Rectal smooth muscle tissue (tissue), 1 donor: Measurements from ENCODE around the gene RASSF1.
"Not testable (repeated sequence)": the region's sequence is repeated elsewhere in the genome, so short reads cannot be mapped to it uniquely, and the experiment has no call there.

Experiments
- H3K27ac ChIP-seq: one replicate; pipeline ENCODE4 v1.7.0; 2013; ENCODE audit warnings: low read depth, low read length, inconsistent platforms
- H3K27me3 ChIP-seq: one replicate; pipeline ENCODE4 v1.7.0; 2013; ENCODE audit warnings: low read length; ENCODE audit not compliant: control insufficient read depth, insufficient read depth
- H3K36me3 ChIP-seq: one replicate; pipeline ENCODE4 v1.7.0; 2013; ENCODE audit warnings: low read length; ENCODE audit not compliant: control insufficient read depth, insufficient read depth
- H3K4me1 ChIP-seq: one replicate; pipeline ENCODE4 v1.7.0; 2013; ENCODE audit warnings: low read length; ENCODE audit not compliant: control insufficient read depth, insufficient read depth
- H3K4me3 ChIP-seq: one replicate; pipeline ENCODE4 v1.7.0; 2013; ENCODE audit warnings: low read length
- H3K9ac ChIP-seq: one replicate; pipeline ENCODE4 v1.7.0; 2013; ENCODE audit warnings: low read length

RASSF1 gene

DNA sequence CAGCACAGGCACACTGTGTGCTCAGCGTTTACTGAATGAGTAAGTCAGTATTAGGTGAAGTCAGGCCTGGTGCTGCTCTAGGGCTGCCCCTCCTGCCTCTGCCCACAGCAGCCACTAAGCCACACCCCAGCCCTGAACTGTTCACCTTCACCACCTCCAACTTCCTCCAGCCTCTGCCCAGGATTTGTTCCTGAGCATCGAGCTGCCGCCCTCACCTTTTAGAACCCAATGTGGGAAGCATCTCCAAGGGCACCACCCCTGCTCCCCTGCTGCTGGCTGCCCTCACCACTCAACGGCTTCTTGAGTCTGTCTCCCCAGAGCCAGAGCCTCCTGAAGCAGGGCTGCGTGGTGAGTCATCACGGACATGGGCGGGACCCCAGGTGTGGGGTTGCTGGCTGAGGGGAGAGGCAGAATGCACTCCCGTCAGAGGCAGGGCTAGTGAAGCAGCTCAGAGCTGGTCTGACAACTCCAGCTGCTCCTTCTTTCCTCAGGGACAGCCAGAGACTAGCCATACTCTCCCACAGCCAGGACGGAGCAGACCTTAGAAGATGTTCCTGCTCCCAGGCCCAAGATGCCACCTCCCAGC is 23.9 kb downstream of the RASSF1 start:
- H3K9ac ChIP-seq, result peak overlapping the region; percentile 74
- peak overlapping the region; percentile 34 for H3K4me3 ChIP-seq
- H3K36me3 ChIP-seq, result peaks cover 8% of the 10 kb centered on the region
- peak overlapping the region; percentile 54 for H3K27ac ChIP-seq
- no peaks in the 10 kb centered on the region for H3K27me3 ChIP-seq
- peaks cover 17% of the 10 kb centered on the region for H3K4me1 ChIP-seq

- Histone ChIP-seq H3K27me3 (no peaks in the 10 kb centered on the region), H3K36me3 (peaks cover 8% of the 10 kb centered on the region), H3K4me3 (no peak overlapping the region), H3K27ac (no peak overlapping the region), H3K9ac (no peak overlapping the region), H3K4me1 (peaks cover 11% of the 10 kb centered on the region)
Measured at GRCh38 chr3:50314816-50315215, 25.8 kb downstream of the RASSF1 start.

- peaks cover 8% of the 10 kb centered on the region for H3K36me3 ChIP-seq
- H3K4me3 ChIP-seq, result no peak overlapping the region
- no peaks in the 10 kb centered on the region for H3K27me3 ChIP-seq
- no peak overlapping the region for H3K27ac ChIP-seq
- H3K9ac ChIP-seq, result no peak overlapping the region
- peaks cover 6% of the 10 kb centered on the region for H3K4me1 ChIP-seq
Measured at GRCh38 chr3:50314342-50314741, 26.3 kb downstream of the RASSF1 start.

- not testable (repeated sequence) for H3K4me1 ChIP-seq, H3K36me3 ChIP-seq, H3K27me3 ChIP-seq, H3K9ac ChIP-seq, H3K27ac ChIP-seq, H3K4me3 ChIP-seq
Measured at GRCh38 chr3:50312041-50312440, 28.6 kb downstream of the RASSF1 start.

DNA sequence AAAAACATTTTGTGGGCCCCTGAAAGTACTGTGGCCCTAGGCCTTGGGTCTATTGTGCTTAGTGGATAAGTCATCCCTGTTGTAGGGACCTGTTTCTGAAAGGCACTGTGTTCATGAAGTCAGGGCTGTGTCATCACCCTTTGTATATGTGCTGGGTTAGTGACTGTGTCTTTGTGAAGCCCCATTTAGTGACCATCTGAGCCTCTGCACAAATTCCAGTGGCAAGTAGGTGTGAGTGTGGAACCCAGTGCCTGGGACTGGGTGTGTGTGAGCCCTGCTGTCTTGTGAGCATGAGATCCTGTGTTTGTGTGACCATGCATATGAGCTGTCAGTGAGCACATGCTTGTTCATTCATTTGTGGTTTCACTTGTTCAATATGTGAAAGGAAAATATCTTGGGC is 36.0 kb downstream of the RASSF1 start:
- H3K9ac ChIP-seq, result no peak overlapping the region
- no peaks in the 10 kb centered on the region for H3K27me3 ChIP-seq
- peaks cover 3% of the 10 kb centered on the region for H3K4me1 ChIP-seq
- no peaks in the 10 kb centered on the region for H3K36me3 ChIP-seq
- no peak overlapping the region for H3K4me3 ChIP-seq
- no peak overlapping the region for H3K27ac ChIP-seq

DNA sequence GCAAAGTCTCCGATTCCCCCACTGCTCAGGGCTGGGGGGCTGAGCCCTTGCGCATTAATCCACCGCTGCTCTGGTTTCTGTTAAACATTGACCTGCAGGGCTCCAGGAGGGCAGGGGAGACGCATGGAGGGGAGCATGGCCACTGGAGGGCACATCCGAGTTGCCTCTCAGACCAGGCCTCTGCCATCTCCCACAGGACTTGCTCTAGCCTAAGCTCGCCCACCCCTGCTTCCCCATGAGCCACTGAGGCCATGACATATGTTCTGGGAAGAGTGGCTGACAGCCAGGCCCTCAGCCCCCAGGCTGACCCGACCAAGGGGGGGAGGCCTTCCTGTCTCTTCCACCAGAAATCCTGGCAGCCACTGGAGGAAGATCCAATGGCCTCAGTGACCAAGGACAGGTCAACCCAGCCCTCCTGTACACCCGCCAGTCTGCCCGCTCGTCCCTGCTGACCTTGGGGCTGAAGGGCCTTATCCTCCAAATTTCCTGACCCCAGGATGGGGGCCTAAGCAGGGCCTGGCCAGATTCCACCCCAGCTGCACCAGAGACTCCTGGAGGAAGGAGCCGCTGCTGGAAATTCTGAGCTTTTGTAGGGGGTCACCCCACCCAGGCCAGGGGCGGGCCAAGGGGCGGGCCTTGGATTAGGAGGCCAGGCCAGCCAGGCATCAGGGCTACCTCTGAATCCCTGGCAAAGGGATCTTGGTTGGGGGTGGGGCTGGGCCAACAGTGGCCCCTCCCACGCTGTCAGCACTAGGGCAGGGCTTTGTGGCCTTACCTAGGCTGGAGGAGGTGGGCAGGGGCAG is 37.4 kb downstream of the RASSF1 start, which contains the start of gene HYAL1:
TSS of gene HYAL1 (minus strand) at position 562 of the 803 bp plus-strand sequence. CDS start 618 bp downstream, outside the sequence.
- Histone ChIP-seq H3K4me1 (peaks cover 10% of the 10 kb centered on the region), H3K27me3 (no peaks in the 10 kb centered on the region), H3K9ac (no peak within 1 kb of the TSS), H3K36me3 (no peaks in the 10 kb centered on the region), H3K4me3 (peak within 1 kb of the TSS; percentile 30), H3K27ac (peak within 1 kb of the TSS; percentile 57)

DNA sequence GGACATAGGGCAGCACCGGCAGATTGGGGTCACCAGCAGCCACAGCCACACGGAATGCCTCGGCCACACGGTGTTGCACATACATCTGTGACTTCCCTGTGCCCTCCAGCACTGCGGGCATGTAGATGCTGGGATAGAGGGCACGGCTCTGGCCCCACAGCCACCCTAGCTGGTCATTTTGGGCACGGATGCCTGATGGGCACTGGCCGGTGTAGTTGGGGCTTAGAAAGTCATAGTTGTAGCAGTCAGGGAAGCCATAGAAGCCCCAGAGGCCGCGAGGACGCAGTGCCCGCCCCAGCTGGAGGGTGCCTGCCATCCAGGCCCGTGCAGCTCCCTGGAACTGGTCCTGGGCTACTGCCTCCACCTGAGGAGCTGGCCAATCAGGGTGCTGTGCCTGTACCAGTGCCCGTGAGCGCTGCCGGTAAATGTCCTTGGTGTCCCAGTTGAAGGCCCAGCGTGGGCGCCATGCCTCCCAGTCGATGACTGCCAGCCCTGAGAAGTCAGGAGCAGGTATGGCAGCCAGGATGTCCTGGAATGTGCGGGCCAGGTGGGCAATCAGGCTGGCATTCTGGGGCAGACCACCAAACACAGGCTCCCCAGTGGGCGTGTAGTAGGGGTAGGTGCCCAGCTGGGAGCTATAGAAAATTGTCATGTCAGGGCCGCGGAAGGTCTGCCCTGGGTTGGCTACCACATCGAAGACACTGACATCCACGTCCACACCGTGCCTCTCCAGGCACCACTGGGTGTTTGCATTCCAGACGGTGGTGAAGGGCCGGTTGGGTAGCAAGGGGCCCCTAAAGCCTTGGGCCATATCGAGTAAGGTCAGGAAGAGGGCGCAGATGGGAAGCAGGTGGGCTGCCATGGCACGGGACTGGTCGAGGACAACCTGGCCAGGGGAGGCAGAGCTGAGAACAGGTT is 38.3 kb downstream of the RASSF1 start:
- H3K4me1 ChIP-seq, result peaks cover 10% of the 10 kb centered on the region
- H3K27me3 ChIP-seq, result no peaks in the 10 kb centered on the region
- no peaks in the 10 kb centered on the region for H3K36me3 ChIP-seq
- peak overlapping the region; percentile 12 for H3K27ac ChIP-seq
- no peak overlapping the region for H3K9ac ChIP-seq
- peak overlapping the region; percentile 12 for H3K4me3 ChIP-seq

DNA sequence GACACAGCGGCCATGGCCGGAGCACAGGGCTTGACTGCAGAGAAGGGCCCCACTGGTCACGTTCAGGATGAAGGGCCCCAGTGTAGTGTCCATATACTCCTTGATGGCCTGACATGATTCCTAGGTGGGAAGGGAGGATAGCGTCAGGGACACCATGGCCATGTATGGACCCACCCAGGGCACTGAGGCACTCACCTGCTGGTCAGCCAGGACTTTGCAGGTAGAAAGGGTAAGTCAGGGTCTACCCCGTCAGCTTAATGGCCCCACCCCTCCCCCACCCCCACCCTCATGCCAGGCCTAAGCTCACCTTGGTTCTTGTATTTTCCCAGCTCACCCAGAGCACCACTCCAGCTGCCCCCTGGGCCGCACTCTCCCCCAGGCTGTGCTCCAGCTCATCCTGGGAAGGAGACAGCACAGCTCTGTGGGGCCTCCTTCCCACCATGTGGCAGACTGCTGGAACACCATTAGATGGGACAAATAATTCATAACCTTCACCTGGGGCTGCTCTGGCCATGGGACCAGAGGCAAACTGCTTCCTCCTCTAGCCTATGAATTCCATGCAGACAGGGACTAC is 39.9 kb downstream of the RASSF1 start:
- Histone ChIP-seq H3K27me3 (no peaks in the 10 kb centered on the region), H3K27ac (peak overlapping the region; percentile 87), H3K4me1 (peaks cover 10% of the 10 kb centered on the region), H3K4me3 (peak overlapping the region; percentile 76), H3K9ac (no peak overlapping the region), H3K36me3 (no peaks in the 10 kb centered on the region)

DNA sequence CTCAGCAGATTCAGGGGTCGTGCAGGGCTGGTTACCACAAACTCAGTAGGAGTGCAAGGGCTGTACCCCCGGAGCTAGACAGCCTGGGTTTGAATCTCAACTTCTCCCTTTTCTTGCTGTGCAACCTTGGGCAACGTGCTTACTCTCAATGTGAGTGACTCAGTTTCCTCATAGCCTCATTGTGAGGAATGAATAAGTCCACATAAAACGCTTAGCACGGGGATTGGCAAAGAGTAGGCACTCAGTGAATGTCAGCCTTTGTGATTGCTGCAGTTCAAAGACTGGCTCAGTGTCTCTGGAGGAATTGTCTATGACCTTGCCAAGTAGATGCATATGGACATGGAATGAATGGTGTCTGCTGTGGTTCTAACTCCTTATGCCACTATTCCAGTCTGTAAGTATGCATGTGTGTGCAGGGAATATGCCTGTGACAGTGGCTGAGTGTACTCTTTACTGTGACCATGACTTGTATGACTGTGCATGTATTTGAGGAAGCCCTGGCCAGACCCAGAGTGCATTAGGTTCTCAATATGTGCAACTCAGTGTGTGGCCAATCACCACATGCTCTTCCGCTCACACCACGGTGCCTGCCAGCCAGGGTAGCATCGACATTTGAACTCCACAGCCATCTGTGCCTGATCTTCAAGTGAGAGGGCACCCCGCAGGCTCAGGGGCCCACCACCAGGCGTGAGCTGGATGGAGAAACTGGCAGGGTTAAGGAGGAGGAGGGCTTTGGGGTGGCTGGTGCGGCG is 40.5 kb downstream of the RASSF1 start:
- Histone ChIP-seq H3K4me1 (peaks cover 10% of the 10 kb centered on the region), H3K27ac (peak overlapping the region; percentile 87)

DNA sequence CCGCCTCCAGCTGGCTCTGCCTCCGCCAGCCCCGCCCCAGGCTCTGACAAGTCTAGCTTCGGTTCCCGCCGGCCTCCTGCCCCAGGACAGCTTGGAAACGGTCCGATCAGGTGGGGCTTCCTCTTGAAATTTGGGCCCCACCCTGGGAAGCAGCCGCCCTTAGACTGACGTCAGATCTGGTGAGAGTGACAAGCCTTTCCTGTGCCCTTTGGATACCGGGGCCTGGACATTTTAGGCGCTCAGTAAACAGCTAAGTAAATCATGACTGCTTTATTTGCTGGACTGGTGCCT is 41.1 kb downstream of the RASSF1 start:
- Histone ChIP-seq H3K27ac (peak overlapping the region; percentile 87), H3K36me3 (no peaks in the 10 kb centered on the region), H3K4me1 (peaks cover 10% of the 10 kb centered on the region), H3K4me3 (peak overlapping the region; percentile 76), H3K27me3 (no peaks in the 10 kb centered on the region), H3K9ac (peak overlapping the region; percentile 1)

More for the DNA sequence above, 40.5 kb downstream of the RASSF1 start:
- peak overlapping the region; percentile 76 for H3K4me3 ChIP-seq
- H3K27me3 ChIP-seq, result no peaks in the 10 kb centered on the region
- H3K36me3 ChIP-seq, result no peaks in the 10 kb centered on the region
- peak overlapping the region; percentile 1 for H3K9ac ChIP-seq

GRCh38 chr3:50298836-50299637 is 41.6 kb downstream of the RASSF1 start, which contains the start of the genes HYAL3 and NAA80:
Gene HYAL3, minus strand, starts transcription at chr3:50299405. Its CDS starts 3,803 bp downstream, at chr3:50295602.
Gene NAA80, minus strand, starts transcription at chr3:50299405. Its CDS starts 1,942 bp downstream, at chr3:50297463.
- Histone ChIP-seq H3K36me3 (no peaks in the 10 kb centered on the region), H3K27me3 (no peaks in the 10 kb centered on the region), H3K4me3 (peak within 1 kb of the TSS; percentile 79), H3K9ac (peak within 1 kb of the TSS; percentile 96), H3K27ac (peak within 1 kb of the TSS; percentile 87), H3K4me1 (peaks cover 10% of the 10 kb centered on the region)
